Skin epidermis (tissue), 12 donors: ENCODE results near the gene HKDC1.
"Not testable (repeated sequence)": the region's sequence is repeated elsewhere in the genome, so short reads cannot be mapped to it uniquely, and the experiment has no call there.

ENCODE experiments used
- H3K27ac ChIP-seq, 21 experiments: fragments of 200-600 bp; sonication (generic) in 11 of 21; one replicate each; pipeline ENCODE4 v1.5.0; 2020; ENCODE audit warnings: mild to moderate bottlenecking in 3 of 21, inconsistent platforms in 2 of 21, moderate library complexity in 2 of 21
- H3K4me3 ChIP-seq, 7 experiments: fragments of 200-600 bp; sonication (generic) in 2 of 7; one replicate each; pipeline ENCODE4 v1.5.0; 2020; ENCODE audit warnings: inconsistent platforms in 2 of 7, mild to moderate bottlenecking in 2 of 7, moderate library complexity in 1 of 7

Gene HKDC1

DNA sequence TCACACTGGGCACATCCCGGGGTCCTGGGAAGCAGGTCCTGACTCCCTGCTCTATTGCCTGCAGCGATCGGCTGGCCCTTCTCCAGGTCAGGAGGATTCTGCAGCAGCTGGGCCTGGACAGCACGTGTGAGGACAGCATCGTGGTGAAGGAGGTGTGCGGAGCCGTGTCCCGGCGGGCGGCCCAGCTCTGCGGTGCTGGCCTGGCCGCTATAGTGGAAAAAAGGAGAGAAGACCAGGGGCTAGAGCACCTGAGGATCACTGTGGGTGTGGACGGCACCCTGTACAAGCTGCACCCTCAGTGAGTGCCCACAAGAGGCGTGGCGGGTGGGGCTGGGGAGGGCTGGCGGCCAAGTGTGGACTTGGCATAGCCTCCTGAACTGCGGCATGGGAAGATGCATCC is 45.4 kb downstream of the HKDC1 start:
- Histone ChIP-seq H3K27ac (no peak overlapping the region), H3K4me3 (no peak overlapping the region)

GRCh38 chr10:69268761-69269416 is 48.8 kb downstream of the HKDC1 start:
- no peak overlapping the region for H3K27ac ChIP-seq
- H3K4me3 ChIP-seq, result no peak overlapping the region

DNA sequence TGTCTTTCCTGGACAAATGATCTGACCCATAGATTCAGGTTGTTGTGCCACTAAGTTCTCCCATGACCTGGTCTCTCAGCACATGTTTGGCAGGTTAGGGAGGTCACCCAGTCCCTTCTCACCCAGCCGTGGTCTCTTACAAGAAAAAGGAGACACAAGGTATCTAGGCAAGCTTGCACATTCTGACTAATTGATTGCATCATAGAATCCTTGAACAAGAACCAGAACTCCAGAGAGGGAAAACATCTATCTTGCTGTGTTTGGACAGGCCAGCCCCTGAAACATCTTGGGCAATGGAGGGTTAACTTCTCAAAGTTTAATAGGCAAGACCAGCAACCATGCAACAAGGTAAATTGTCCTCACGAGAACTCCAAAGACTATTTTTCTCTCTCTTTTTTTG is 49.6 kb downstream of the HKDC1 start:
- H3K27ac ChIP-seq, result no peak overlapping the region

DNA sequence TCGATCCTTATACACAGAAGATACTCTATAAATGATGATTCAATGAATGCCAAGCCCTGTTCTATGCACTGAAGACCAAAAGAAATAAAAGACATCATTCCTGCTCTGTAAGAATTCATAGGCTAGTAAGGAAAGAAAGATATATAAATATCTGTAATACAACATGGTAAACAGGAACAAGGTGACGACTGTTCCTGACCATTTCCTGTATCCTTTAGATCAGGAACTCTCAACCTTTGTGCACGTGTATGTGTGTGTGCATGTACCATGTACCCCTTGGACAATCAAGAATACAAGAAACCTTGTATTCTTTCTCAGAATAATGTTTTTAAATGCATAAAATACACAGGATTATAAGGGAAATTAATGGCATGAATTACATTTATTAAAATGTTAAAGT is 50.9 kb downstream of the HKDC1 start:
- Histone ChIP-seq H3K27ac (no peak overlapping the region), H3K4me3 (no peak overlapping the region)

More for the DNA sequence above, 49.6 kb downstream of the HKDC1 start:
- H3K4me3 ChIP-seq, result no peak overlapping the region

- no peak overlapping the region for H3K4me3 ChIP-seq
Measured at GRCh38 chr10:69272624-69273023, 52.5 kb downstream of the HKDC1 start.

GRCh38 chr10:69275444-69275843 is 55.3 kb downstream of the HKDC1 start:
- no peak overlapping the region for H3K4me3 ChIP-seq
- no peak overlapping the region for H3K27ac ChIP-seq

More at GRCh38 chr10:69272624-69273023, 52.5 kb downstream of the HKDC1 start:
- H3K27ac ChIP-seq, result no peak overlapping the region

- H3K4me3 ChIP-seq, result no peak overlapping the region
- no peak overlapping the region for H3K27ac ChIP-seq
Measured at GRCh38 chr10:69276503-69276902, 56.4 kb downstream of the HKDC1 start.

- no peak within 1 kb of the TSS for H3K4me3 ChIP-seq
- no peak within 1 kb of the TSS for H3K27ac ChIP-seq
Measured at GRCh38 chr10:69278446-69278963, 58.4 kb downstream of the HKDC1 start, which contains the start of gene HK1. HK1 (plus strand) TSS chr10:69278496.

DNA sequence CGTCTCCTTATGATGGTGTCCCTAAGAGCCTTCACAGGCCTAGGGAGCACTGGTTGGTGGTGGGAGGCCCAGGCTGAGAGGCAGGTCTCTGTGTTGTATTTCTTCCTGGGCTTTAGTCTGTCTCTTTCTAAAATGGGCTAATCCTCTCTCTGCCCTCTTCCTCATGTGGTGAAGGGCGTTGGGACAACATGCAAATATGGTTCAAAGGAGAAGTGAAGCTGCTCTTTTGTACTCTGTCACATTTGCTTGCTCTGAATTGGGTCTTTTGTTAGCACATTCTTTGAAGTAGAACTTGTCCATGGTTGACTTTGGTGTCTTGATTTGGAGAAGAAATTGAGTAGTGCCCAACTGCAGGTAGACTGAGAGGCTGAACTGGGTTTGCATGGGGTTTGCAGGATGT is 59.0 kb downstream of the HKDC1 start:
- no peak overlapping the region for H3K4me3 ChIP-seq
- no peak overlapping the region for H3K27ac ChIP-seq

GRCh38 chr10:69281507-69282413 is 61.6 kb downstream of the HKDC1 start:
- Histone ChIP-seq H3K27ac (no peak overlapping the region), H3K4me3 (no peak overlapping the region)

GRCh38 chr10:69284402-69284801 is 64.3 kb downstream of the HKDC1 start:
- not testable (repeated sequence) for H3K27ac ChIP-seq, H3K4me3 ChIP-seq

DNA sequence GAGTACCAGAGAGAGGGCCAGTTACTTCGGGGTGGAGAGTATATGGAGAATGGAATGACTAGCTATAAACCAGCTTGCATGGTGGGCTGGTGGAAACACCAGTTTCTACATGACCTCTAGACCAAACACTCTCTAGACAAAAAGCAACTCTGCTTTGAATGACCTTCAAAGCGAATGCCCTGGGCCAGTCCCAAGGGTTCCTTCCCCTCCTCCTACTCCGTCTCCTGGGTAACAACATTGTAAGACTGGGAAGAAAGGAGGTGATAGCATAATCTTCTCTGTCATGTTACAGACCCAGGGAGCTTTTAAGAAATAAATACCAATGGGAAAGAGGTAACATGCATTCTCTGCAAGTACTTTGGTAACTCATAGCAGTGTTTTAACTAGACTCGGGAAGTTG is 65.6 kb downstream of the HKDC1 start:
- H3K4me3 ChIP-seq, result no peak overlapping the region
- H3K27ac ChIP-seq, result no peak overlapping the region

GRCh38 chr10:69287181-69287580 is 67.0 kb downstream of the HKDC1 start:
- H3K27ac ChIP-seq, result no peak overlapping the region
- H3K4me3 ChIP-seq, result no peak overlapping the region

DNA sequence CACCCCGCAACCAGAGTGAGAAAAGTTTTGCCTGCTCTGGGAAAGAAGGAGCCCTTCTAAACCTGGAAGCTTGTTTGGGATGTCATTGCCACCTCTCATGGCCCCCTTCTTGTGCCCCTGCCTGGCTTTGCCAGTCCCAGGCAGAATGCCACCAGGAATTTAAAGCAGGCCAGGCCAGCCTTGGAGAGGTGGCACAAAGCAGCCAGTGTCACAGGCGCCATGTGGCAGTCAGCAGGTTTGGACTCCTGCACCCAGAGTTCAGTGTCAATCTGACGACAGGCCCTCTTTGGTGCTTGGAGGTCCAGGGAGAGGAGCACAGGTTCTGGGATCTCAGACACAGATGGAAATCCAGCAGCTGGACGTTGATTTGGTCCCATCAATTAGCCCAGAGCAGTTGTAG is 70.9 kb downstream of the HKDC1 start:
- Histone ChIP-seq H3K27ac (no peak overlapping the region), H3K4me3 (no peak overlapping the region)

DNA sequence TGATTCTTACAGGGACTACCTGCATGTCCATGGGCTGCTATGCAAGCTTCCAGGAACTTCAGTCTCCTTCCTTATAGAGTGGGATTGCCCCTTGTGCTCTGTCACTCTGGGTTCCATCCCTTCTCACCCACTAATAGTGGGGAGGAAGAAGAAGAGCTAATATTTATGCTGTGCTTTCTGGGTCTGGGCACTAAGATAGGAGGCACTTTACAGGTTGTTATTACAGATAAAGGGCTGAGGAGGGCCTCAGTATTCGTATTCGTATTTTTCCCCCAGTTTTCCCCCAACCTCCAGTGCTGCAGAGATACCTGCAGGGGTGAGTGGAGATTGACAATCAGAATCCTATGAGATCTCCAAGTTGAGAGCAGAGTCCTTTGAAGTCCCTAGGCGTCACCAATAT is 72.3 kb downstream of the HKDC1 start:
- no peak overlapping the region for H3K27ac ChIP-seq
- H3K4me3 ChIP-seq, result no peak overlapping the region

- Histone ChIP-seq H3K27ac (no peak overlapping the region), H3K4me3 (no peak overlapping the region)
Measured at GRCh38 chr10:69295027-69295636, 75.0 kb downstream of the HKDC1 start.

DNA sequence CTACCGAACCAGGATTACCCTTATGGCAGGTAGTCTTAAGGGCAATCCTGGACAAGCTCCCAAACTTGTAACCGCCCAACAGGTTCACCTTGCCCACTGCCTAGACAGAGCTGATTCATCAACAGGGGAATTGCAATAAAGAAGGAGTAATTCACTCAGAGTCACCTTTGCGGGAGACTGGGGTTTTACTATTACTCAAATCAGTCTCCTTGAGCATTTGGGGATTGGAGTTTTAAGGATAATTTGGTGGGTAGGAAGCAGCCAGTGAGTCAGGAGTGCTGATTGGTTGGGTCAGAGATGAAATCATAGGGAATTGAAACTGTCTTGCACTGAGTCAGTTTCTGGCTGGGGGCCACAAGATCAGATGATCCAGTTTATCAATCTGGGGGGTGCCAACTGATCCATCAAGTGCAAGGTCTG is 83.5 kb downstream of the HKDC1 start:
- Histone ChIP-seq H3K4me3 (no peak overlapping the region), H3K27ac (no peak overlapping the region)

DNA sequence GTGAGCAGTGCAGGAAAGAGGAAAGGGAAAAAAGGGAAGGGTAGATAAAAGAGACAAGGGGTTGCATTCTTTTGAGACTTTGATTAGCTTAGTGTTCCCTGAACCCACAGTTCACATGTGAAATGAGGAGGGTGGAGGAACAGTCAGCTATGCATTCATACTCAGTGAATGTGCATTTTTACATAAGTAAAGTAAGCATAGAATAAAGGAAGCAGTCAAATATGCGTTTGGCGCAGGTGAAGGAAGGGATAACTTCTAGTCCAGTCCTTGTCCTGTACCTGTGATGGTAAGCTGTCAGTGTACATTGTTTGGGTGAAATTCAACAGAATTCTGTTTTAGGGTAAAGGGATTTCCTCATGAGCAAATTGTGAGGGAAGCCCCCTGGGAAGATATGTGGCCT is 86.3 kb downstream of the HKDC1 start:
- no peak overlapping the region for H3K27ac ChIP-seq
- H3K4me3 ChIP-seq, result no peak overlapping the region

GRCh38 chr10:69307434-69307833 is 87.3 kb downstream of the HKDC1 start:
- Histone ChIP-seq H3K4me3 (no peak overlapping the region), H3K27ac (no peak overlapping the region)

GRCh38 chr10:69308304-69308703 is 88.2 kb downstream of the HKDC1 start:
- not testable (repeated sequence) for H3K27ac ChIP-seq, H3K4me3 ChIP-seq

- no peak overlapping the region for H3K4me3 ChIP-seq
- H3K27ac ChIP-seq, result no peak overlapping the region
Measured at GRCh38 chr10:69311309-69311708, 91.2 kb downstream of the HKDC1 start.
